ENCODE results near the gene RPL27A. TPM values are rescaled to one million over a fixed set of nuclear protein-coding genes. Genes with fewer than 3 reads are reported as not detected.

RPL27A gene
- total RNA-seq, 1 experiment from 2014 or later = 1,103 TPM

- CTCF ChIA-PET = no interaction called here
- Mint-ChIP-seq H3K27ac (no peak overlapping the region), H3K4me1 (peaks cover 15% of the 10 kb centered on the region), H3K4me3 (no peak overlapping the region), H3K36me3 (peaks cover 18% of the 10 kb centered on the region; the same call in 1 of the 2 replicates), H3K9me3 (peaks cover 13% of the 10 kb centered on the region), H3K27me3 (ENCODE audit: low read depth) (no peaks in the 10 kb centered on the region; the same call in 1 of the 2 replicates)
- POLR2A ChIA-PET = no interaction called here
- TF ChIP-seq ZNF317 (CRISPR knock-in tag; IDR thresholded peaks at IDR 0.05; ENCODE audit: borderline replicate concordance, low read depth) (no peak), FOXP1 (CRISPR knock-in tag; IDR thresholded peaks at IDR 0.05; ENCODE audit: borderline replicate concordance) (no peak), ZNF263 (CRISPR knock-in tag; IDR thresholded peaks at IDR 0.05; ENCODE audit: low read depth) (no peak), ATF1 (CRISPR knock-in tag; IDR thresholded peaks at IDR 0.05) (no peak), NR1H2 (CRISPR knock-in tag; IDR thresholded peaks at IDR 0.05) (no peak), SOX15 (CRISPR knock-in tag; IDR thresholded peaks at IDR 0.05) (no peak), ZNF532 (CRISPR knock-in tag; IDR thresholded peaks at IDR 0.05; ENCODE audit: borderline replicate concordance) (no peak), ZNF219 (CRISPR knock-in tag; IDR thresholded peaks at IDR 0.05; ENCODE audit: borderline replicate concordance) (no peak), ATF2 (CRISPR knock-in tag; IDR thresholded peaks at IDR 0.05; ENCODE audit: borderline replicate concordance, low read depth) (no peak), USF1 (CRISPR knock-in tag; IDR thresholded peaks at IDR 0.05) (no peak), ZNF512 (CRISPR knock-in tag; IDR thresholded peaks at IDR 0.05; ENCODE audit: borderline replicate concordance) (no peak)
- DNase-seq (ENCODE audit: low spot score) (no peak), ATAC-seq (no peak)
Observed at GRCh38 chr11:8636127-8636526, 46.5 kb upstream of the RPL27A start.

GRCh38 chr11:8638300-8638699 is 44.3 kb upstream of the RPL27A start:
- no peak for TF ChIP-seq TEAD4 (CRISPR knock-in tag; IDR thresholded peaks at IDR 0.05)
- TF ChIP-seq AR (CRISPR knock-in tag; IDR thresholded peaks at IDR 0.05) = no peak
- TF ChIP-seq TCF7 (CRISPR knock-in tag; IDR thresholded peaks at IDR 0.05; ENCODE audit: low read depth) = no peak
- Mint-ChIP-seq H3K36me3 (peaks cover 18% of the 10 kb centered on the region; the same call in 1 of the 2 replicates), H3K27ac (no peak overlapping the region), H3K27me3 (ENCODE audit: low read depth) (no peaks in the 10 kb centered on the region; the same call in 1 of the 2 replicates), H3K9me3 (peaks cover 13% of the 10 kb centered on the region), H3K4me3 (no peak overlapping the region), H3K4me1 (peaks cover 28% of the 10 kb centered on the region)
- ATAC-seq (0 out of 2 replicates have a peak, but pooled peaks have one; percentile 7), DNase-seq (ENCODE audit: low spot score) (no peak)
- ChIA-PET CTCF (no interaction called here), POLR2A (interaction anchor here (0.6 kb wide), 1 partner anchor 556 kb away, joined by 4 read pairs; no protein-coding TSS in a partner anchor)
